Keratinocyte (primary cell): ENCODE measurements around the gene FGGY. TPM values are rescaled to one million over a fixed set of nuclear protein-coding genes. Genes with fewer than 3 reads are reported as not detected.
A peak's percentile ranks its signal among the peaks of the same experiment; 100 is the strongest.
"Not testable (repeated sequence)": the region's sequence is repeated elsewhere in the genome, so short reads cannot be mapped to it uniquely, and the experiment has no call there.

ENCODE experiments used
- DNase-seq: peaks from one replicate; pipeline ENCODE4 v3.0.0-alpha.2; 2011; ENCODE audit warnings: low read depth, missing footprints, low spot score
- FAIRE-seq: peaks from 2 replicates; lab custom pipeline; 2011; peaks lifted over from hg19 to GRCh38; lab: Jason Lieb, UNC
- H2AFZ ChIP-seq: 2 replicates; pipeline ENCODE4 v1.6.0; 2012; ENCODE audit warnings: low read length, control low read depth, inconsistent platforms; ENCODE audit not compliant: control insufficient read depth
- H3K27ac ChIP-seq: 2 replicates; pipeline ENCODE4 v1.5.1; 2011; ENCODE audit warnings: low read length; ENCODE audit not compliant: control insufficient read depth, insufficient read depth
- H3K27me3 ChIP-seq: 3 replicates; pipeline ENCODE4 v1.6.0; 2011; ENCODE audit warnings: low read length; ENCODE audit not compliant: control insufficient read depth, insufficient read depth; ENCODE audit errors: extremely low read depth
- H3K36me3 ChIP-seq, 2 experiments: 2 replicates in 1 of 2; 3 replicates in 1 of 2; pipeline ENCODE4 v1.5.1; 2011; ENCODE audit warnings: low read length in 2 of 2, mild to moderate bottlenecking in 1 of 2; ENCODE audit not compliant: control insufficient read depth in 2 of 2, insufficient read depth in 2 of 2; ENCODE audit errors: extremely low read depth in 1 of 2
- H3K4me1 ChIP-seq: 3 replicates; pipeline ENCODE4 v1.5.1; 2011; ENCODE audit warnings: low read length; ENCODE audit not compliant: control insufficient read depth, insufficient read depth; ENCODE audit errors: extremely low read depth
- H3K4me2 ChIP-seq: 3 replicates; pipeline ENCODE4 v1.6.0; 2011; ENCODE audit warnings: low read depth, low read length; ENCODE audit not compliant: control insufficient read depth, insufficient read depth; ENCODE audit errors: extremely low read depth
- H3K4me3 ChIP-seq, 3 experiments: fragments of 200-600 bp in 1 of 3; sonication (generic) in 1 of 3; 2 replicates in 2 of 3; 3 replicates in 1 of 3; pipeline ENCODE4 v1.5.1; 2011 to 2016; ENCODE audit warnings: low read length in 3 of 3, mild to moderate bottlenecking in 3 of 3, control low read depth in 2 of 3, inconsistent platforms in 1 of 3, low read depth in 1 of 3, mixed read lengths in 1 of 3, mixed run types in 1 of 3, moderate library complexity in 1 of 3; ENCODE audit not compliant: control insufficient read depth in 2 of 3, insufficient read depth in 2 of 3; ENCODE audit errors: extremely low read depth in 1 of 3
- H3K79me2 ChIP-seq: 2 replicates; pipeline ENCODE4 v1.6.0; 2012; ENCODE audit warnings: low read length; ENCODE audit not compliant: control insufficient read depth, insufficient read depth
- H3K9ac ChIP-seq: 3 replicates; pipeline ENCODE4 v1.6.0; 2011; ENCODE audit warnings: low read length; ENCODE audit not compliant: control insufficient read depth, insufficient read depth; ENCODE audit errors: extremely low read depth
- H3K9me1 ChIP-seq: 3 replicates; pipeline ENCODE4 v1.6.0; 2011; ENCODE audit warnings: low read length; ENCODE audit not compliant: control insufficient read depth, insufficient read depth; ENCODE audit errors: extremely low read depth
- H3K9me3 ChIP-seq: 2 replicates; pipeline ENCODE4 v1.5.1; 2012; ENCODE audit warnings: low read depth, low read length; ENCODE audit not compliant: control insufficient read depth
- H4K20me1 ChIP-seq: 3 replicates; pipeline ENCODE4 v1.6.0; 2011; ENCODE audit warnings: low read length; ENCODE audit not compliant: control insufficient read depth, insufficient read depth; ENCODE audit errors: extremely low read depth
- EZH2 ChIP-seq: IDR thresholded peaks from one replicate; pipeline ENCODE4 v1.6.1; 2012; ENCODE audit warnings: inconsistent platforms, mild to moderate bottlenecking, low read length, moderate library complexity
- dilution Hi-C: fragments of 300-500 bp; cut with MboI; formaldehyde crosslinking; loops from one replicate; pipeline ENCODE4 v1.7.0; 2020; ENCODE audit warnings: low sequenced_read_pairs; ENCODE audit not compliant: extremely low pct_ligation_motif_present
- polyA plus RNA-seq, 5 experiments: library from polyadenylated mRNA; depleted of rRNA in 3 of 5; stranded (reverse) in 3 of 5; stranded (forward) in 1 of 5; unstranded in 1 of 5; fragments of >200 nt; gene quantifications; 1 replicate in 1 of 5; 2 replicates in 3 of 5; 3 replicates in 1 of 5; pipeline versions ENCODE4 v1.2.1 to v1.2.3, GENCODE V29; 2011 to 2012; ENCODE audit warnings: missing spikeins in 2 of 5, low read depth in 1 of 5, low replicate concordance in 1 of 5
- TF ChIP-seq, protein P1 (sequence below), 3 experiments: IDR thresholded peaks in 1 of 3; conservative IDR thresholded peaks in 1 of 3; optimal IDR thresholded peaks in 1 of 3; 2 replicates in 2 of 3; 3 replicates in 1 of 3; pipeline versions ENCODE3 to v1.5.1; 2011; ENCODE audit warnings: low read length in 3 of 3, mild to moderate bottlenecking in 3 of 3, moderate library complexity in 2 of 3, control low read depth in 1 of 3, inconsistent platforms in 1 of 3; ENCODE audit not compliant: insufficient read depth in 2 of 3; ENCODE audit errors: extremely low read depth in 1 of 3

Gene FGGY
- polyA plus RNA-seq, 1 donor (not counting 4 experiments of a cell fraction or from before 2014, with no cell fraction given) = 16.6 TPM

DNA sequence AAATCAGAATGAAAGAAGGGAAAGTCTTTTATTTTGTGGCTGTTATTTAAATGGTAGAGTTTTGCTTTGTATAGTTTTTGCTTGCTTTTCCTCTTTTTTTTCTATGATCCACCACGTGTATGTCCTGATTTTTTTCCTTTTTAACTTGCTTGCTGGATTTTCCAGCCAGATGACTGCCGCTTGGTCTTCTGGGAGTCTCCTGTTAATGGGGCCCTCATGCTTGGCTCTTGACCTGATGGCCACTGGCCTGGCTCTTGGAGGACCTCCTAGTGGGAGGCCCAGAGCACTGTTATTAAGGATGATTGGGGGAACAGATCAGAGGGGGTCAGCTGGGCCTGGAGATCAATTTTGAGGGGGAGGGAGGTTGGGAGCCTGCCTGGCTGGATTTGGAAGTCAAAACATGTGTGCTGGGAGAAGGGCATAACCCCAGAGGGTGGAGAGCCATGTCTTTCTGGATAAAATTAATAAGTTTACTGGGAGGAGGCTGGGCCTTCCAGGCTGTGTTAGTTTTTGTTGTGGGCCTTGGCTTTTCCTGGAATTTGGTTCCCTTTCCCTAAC, 1.2 kb downstream of the FGGY start:
- H3K36me3 ChIP-seq = no peaks in the 10 kb centered on the region
- H3K79me2 ChIP-seq = no peaks in the 10 kb centered on the region
- H3K4me3 ChIP-seq = no peak overlapping the region
- TF ChIP-seq EZH2 = no peak
- TF ChIP-seq, protein P1, sequence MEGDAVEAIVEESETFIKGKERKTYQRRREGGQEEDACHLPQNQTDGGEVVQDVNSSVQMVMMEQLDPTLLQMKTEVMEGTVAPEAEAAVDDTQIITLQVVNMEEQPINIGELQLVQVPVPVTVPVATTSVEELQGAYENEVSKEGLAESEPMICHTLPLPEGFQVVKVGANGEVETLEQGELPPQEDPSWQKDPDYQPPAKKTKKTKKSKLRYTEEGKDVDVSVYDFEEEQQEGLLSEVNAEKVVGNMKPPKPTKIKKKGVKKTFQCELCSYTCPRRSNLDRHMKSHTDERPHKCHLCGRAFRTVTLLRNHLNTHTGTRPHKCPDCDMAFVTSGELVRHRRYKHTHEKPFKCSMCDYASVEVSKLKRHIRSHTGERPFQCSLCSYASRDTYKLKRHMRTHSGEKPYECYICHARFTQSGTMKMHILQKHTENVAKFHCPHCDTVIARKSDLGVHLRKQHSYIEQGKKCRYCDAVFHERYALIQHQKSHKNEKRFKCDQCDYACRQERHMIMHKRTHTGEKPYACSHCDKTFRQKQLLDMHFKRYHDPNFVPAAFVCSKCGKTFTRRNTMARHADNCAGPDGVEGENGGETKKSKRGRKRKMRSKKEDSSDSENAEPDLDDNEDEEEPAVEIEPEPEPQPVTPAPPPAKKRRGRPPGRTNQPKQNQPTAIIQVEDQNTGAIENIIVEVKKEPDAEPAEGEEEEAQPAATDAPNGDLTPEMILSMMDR (optimal IDR thresholded peaks at IDR 0.05 in 1 of 3, IDR thresholded peaks at IDR 0.05 in 1 of 3, conservative IDR thresholded peaks at IDR 0.05 in 1 of 3; ENCODE audit: extremely low read depth in 1 of 3, insufficient read depth in 2 of 3, low read length in 3 of 3) = no peak
- FAIRE-seq (no peak), DNase-seq (no peak)
- no peaks in the 10 kb centered on the region for H4K20me1 ChIP-seq
- H3K4me1 ChIP-seq = peaks cover 14% of the 10 kb centered on the region
- dilution Hi-C loops = no loop called here
- peak overlapping the region; percentile 81 for H3K4me2 ChIP-seq
- no peak overlapping the region for H2AFZ ChIP-seq
- H3K27ac ChIP-seq = no peak overlapping the region
- H3K27me3 ChIP-seq = no peaks in the 10 kb centered on the region
- H3K9me1 ChIP-seq = no peaks in the 10 kb centered on the region
- H3K9me3 ChIP-seq = no peaks in the 10 kb centered on the region
- no peak overlapping the region for H3K9ac ChIP-seq

DNA sequence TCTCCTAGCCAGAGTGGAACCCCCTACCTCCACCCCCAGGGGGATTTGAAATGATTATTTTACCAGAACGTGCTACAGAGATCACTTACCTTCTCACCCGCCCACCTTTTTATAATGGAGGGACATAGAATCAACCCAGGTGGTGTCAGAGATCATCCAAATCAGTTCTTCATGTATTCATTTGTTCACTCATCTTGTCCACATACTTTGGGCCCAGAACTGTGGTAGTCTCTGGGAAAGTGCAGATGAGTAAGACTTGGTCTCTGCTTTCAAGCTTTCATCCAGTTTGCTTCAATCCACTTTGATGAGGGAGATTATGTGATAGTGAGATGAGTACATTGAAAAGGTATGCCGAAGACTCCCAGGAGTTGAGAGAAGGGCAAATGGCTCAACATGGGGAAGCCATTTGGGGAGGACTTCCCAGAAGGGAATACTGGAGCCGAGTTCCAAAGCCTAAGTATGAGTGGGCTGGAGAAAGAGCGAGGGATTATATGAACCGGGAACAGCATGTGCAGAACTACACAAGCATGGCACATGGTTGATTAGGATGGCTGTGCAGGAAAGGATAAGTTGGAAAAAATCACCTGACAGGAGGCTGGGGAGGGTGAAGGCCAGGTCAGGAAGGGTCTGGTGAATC, 1.9 kb downstream of the FGGY start:
- Histone ChIP-seq H2AFZ (no peak overlapping the region), H3K9me1 (no peaks in the 10 kb centered on the region), H3K9ac (no peak overlapping the region), H3K27me3 (no peaks in the 10 kb centered on the region), H3K79me2 (no peaks in the 10 kb centered on the region), H4K20me1 (no peaks in the 10 kb centered on the region), H3K27ac (no peak overlapping the region), H3K4me3 (no peak overlapping the region), H3K4me1 (peaks cover 14% of the 10 kb centered on the region), H3K36me3 (no peaks in the 10 kb centered on the region), H3K4me2 (no peak overlapping the region), H3K9me3 (no peaks in the 10 kb centered on the region)
- FAIRE-seq (no peak), DNase-seq (no peak)
- dilution Hi-C loops = no loop called here
- TF ChIP-seq, protein P1 (optimal IDR thresholded peaks at IDR 0.05 in 1 of 3, IDR thresholded peaks at IDR 0.05 in 1 of 3, conservative IDR thresholded peaks at IDR 0.05 in 1 of 3; ENCODE audit: extremely low read depth in 1 of 3, insufficient read depth in 2 of 3, low read length in 3 of 3) = no peak
- no peak for TF ChIP-seq EZH2

DNA sequence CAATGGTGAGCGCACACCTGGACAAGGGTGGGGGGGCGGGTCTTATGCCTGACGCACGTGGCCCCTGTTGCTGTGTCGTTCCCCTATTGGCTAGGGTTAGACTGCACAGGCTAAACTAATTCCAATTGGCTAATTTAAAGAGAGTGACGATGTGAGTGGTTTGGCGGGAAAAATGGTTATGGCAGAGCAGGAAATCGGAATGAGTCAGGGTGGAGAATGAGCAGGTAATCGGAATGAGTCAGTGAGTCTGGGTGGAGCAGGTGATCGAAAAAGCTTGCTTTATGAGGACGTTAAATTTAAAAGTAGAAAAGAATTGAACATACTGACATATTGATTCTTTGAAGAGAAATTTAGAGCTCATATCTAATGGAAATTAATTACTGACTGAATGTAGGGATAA, 2.8 kb downstream of the FGGY start:
- dilution Hi-C loops, H3K79me2 ChIP-seq, H3K27me3 ChIP-seq, H3K4me2 ChIP-seq, H3K27ac ChIP-seq, H3K9me3 ChIP-seq, H3K36me3 ChIP-seq, FAIRE-seq, H3K9ac ChIP-seq, DNase-seq, H3K4me3 ChIP-seq, H3K9me1 ChIP-seq, H4K20me1 ChIP-seq, H2AFZ ChIP-seq: not testable (repeated sequence)
- peaks cover 14% of the 10 kb centered on the region for H3K4me1 ChIP-seq
